HG03460 (cell line): ENCODE measurements around the gene SCN8A.
"Not testable (repeated sequence)": the region's sequence is repeated elsewhere in the genome, so short reads cannot be mapped to it uniquely, and the experiment has no call there.

Source experiments
- ATAC-seq: cut with Tn5 transposase; IDR thresholded peaks from one replicate; pipeline ENCODE4 v1.9.1; 2021; ENCODE audit not compliant: unreplicated experiment

Gene SCN8A

DNA sequence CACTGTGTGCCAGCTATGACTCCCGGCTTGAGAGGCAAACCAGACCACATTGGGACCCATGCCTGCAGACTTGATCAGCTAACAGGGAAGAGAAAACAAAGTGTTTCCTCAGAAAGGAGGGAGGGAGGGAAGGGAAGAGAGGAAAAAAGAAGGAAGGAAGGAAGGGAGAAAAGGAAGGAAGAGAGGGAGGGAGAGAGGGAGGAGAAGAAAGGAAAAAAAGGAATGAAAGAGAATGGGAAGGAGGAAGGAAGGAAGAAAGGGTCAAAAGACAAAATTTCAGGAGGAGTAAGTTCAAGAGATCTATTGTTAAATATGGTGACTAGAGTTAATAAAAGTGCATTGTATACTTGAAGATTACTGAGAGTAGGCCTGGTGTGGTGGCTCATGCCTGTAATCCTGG is 238.6 kb downstream of the SCN8A start:
- no peak for ATAC-seq

DNA sequence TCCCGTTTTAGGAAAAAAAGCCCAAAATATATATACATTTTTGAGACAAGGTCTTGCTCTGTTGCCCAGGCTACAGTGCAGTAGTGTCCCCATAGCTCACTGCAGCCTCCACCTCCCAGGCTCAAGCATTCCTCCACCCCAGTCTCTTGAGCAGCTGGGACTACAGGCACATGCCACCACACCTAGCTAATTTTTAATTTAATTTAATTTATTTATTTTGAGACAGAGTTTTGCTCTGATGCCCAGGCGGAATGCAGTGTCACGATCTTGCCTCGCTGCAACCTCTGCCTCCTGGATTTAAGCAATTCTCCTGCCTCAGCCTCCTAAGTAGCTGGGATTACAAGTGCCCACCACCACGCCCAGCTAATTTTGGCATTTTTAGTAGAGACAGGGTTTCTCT is 240.8 kb downstream of the SCN8A start:
- not testable (repeated sequence) for ATAC-seq

DNA sequence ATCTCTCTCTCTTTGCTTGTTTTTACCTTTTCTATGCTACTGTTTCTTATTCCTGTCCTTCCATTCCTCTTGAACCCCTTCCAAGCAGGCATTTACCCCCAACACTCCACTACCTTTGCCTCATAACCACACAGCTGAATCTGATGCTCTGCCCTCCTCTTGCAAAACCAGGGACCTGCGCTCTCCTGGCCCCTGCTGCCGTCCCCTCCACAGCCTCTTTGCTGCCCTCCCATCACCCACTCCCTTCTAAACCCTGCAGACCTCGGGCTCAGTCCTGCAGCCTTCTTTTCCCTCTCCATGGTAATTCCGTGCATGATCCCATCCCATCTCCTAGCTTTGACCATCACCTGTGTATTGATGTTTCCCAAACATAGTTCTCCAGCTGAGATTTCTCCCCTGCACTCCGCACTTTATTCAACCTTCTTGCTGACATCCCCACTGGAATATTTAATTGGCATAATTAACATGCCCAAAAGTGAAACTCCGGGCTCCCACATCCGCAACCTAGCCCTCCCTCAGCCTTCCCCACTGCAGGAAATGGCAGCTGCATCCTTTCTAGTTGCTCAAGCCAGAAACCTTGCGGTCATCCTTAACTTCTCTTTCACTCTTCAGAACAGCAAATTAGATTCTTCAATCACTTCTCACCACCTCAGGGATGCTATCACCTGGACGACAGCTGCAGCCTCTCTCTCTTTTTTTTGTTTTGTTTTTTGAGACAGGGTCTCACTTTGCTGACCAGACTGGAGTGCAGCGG is 241.5 kb downstream of the SCN8A start:
- no peak for ATAC-seq

DNA sequence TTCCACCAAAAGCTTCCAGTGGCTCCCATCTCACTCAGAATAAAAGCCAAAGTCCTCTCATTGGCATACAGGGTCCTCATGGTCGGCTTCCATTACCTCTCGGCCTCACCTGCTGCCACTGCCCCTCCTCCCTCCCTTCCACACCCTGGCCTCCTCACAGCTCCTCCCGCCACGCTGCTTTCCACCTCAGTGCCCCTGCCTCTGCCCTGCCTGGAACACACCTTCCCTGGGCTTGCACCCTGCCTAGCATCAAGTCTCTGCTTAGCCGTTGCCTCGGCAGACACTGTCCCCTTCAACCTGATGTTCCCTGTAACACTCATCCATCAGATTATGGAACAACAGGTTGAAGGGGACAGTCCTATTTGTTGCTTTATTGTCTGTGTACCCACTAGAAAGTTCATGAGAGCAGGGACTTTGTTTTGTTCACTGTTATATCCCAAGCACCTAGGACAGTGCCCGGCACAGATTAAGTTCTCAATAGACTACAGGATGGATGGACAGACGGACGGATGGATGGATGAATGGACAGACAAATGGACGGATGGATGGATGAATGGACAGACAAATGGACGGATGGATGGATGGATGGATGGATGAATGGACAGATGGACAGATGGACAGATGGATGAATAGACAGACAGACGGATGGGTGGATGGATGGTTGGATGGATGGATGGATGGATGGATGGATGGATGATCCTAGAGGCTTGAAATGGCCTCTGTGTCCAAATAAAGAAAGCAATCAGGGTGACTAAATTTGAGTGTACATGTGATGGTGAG is 242.6 kb downstream of the SCN8A start:
- no peak for ATAC-seq

DNA sequence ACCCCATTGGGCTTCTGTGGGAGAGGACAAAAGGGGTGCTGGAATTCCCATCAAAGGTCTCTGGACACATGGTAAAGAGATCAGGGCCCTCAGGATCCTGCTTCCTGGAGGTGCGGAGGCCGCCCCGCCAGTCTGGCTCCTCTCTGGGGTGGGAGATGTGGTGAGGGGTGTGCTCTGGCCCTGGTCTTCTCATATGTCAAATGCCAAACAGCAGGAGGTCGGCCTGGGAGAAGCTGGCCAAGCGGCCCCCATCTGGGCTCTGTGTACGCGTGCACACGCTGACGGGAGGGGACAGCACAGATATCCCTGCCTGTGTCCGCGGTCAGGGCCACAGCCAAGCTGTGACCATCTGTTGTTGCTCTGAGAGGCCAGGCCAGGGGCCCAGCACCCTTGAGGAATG is 243.4 kb downstream of the SCN8A start:
- no peak for ATAC-seq

DNA sequence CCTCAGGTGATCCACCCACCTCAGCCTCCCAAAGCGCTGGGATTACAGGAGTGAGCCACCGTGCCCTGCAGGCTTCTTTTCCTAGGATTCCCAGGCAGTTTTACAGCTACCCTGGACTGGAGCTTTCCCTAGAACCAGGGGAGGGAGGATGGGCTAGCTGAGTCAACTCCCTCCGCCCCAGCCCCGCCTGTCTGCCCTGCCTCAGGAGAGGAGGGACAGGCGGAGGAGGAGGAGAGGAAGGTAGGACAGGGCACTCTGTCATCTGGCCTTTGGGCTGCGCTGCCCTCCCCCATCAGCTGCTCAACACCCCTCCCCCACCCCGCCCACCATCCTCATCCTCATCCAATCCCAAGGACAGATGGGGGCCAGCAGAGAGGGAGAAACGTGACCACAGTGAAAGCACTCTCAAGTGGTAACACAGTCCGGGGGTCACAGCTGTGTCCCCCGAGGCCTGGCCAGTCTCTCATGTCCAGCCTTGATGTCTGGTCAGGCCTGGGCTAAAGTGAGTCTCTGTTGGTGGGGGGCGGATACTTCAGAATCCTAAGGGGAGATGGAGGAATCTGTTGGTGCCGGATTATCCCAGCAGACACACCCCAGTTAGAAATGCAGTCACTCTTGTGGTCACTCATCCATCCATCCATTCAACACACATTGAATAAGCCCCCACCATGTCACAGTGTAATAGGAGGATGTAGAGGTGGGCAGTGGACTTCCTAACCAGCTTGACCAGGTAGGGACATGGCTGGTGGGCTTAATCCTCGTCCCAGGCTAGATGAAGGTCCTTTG is 245.2 kb downstream of the SCN8A start:
- ATAC-seq, result no peak

DNA sequence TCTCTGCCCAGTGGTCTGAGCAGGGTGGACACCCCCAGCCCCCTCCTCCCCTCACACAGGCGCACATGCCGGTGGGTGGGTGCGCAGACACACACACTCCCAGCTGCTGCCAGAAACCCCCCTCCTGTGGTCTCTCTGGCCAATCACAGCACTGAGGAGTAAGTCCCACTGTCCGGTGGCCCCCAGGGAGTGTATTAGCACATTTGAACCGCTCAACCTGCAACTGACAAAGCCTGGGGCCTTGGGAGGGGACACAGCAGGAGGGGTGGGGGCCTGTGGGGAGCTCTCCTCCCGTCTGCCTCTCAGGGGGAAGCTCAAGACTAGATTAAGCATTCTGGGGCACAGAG is 245.8 kb downstream of the SCN8A start:
- ATAC-seq, result no peak

DNA sequence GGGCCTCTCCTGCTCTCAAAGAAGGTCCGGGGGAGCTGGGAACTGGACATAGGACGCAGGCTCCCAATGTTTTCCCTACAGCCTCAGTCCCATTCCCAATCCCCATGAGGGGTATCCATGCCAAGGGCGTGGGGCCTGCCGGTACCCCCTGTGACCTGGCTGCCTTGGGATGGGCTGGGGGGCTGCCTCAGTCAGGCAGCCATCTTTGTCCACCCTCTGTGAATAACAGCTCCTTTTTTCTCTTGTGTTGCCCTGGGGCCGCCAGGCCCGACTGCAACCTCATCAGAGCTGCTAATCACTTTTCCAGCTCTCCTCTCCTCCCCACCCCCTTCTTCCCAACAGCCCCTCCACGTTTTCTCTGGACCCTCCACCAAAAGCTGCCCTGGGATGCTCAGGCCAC is 246.3 kb downstream of the SCN8A start:
- no peak for ATAC-seq

DNA sequence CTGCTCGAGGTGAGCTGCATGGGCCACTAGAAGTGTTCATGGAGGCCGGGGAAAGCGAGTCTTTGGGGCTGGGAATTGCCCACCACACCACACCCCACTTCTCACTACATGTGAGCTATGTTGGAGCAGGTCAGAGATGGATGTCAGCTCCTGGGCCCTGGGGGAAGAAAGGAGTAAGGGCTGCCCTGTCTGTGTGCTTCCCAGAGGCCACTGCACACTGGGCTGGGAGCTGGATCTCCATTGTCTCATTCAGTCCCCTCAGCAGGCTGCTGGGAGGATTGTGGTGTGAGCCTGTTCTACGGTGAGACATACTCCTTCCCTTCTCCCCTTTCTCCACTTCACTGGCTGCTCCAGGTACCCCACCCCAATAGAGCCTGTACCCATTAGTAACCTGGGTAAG is 247.0 kb downstream of the SCN8A start:
- no peak for ATAC-seq

DNA sequence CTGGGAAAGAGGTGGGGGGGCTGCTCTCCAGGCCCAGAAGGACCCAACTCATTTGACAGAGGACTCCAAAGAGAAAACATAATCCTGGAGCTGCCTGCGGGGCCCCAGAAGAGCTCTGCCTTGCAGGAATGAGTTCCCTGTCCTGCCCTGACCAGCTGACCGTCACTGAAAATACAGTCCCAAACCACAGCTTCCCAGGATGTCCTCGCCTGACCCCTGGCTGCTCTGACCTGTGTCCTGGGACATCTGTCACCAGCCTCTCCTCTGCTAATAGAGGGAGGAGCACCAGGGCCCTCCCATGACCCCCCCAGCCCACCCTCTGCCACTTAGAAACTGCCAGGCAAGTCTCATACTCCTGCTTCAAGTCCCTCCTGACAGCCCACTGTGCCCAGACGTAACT is 247.7 kb downstream of the SCN8A start:
- ATAC-seq, result no peak

DNA sequence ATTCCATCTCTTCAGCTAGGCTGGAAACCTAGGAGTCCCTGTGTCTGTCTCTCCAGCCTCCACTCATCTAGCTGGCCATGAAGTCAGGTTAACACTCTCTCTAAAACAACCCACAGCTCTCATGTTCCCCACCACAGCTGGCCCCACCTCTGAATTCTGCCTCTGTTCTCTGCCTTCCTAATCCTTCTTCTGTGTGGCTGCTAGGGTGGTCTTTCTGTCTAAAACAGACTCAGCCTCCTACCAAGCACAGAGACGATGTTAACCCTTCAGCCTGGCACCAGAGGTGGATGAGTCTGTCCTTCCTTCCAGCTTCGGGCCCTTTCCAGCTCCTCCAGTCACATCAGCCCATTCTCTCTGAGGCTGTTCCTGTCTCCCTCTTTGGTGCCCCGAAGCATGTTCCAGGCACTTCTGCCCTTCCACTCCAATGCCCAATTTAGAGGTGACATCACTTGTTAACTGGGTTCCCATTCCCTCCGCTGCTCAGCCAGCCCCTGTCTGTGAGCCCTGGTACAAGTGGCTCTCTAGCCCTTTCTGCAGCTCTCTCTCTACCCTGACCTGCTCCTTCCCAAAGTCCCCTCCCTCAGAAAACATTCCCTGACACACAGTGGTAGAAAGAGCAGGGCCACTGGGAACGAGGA is 248.4 kb downstream of the SCN8A start:
- no peak for ATAC-seq

DNA sequence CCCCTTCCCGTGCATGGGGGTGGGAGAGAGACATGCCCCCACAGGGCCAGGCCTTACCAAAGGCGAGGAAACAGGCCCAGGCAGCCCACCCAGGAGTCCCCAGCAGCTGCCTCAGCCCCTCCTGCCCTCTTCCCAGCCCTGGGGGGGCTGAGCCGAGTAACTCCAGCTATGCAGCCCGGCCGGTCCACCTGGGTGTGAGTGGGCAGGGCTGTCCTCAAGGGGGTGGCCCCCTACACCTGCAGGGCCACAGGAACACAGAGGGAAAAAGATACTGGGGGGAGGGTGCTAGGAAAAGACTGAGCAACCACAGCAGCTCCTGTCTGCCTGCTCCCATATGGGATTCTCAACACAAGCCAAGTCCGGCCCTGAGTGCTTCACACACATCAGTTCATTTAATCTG is 249.9 kb downstream of the SCN8A start:
- ATAC-seq, result no peak

DNA sequence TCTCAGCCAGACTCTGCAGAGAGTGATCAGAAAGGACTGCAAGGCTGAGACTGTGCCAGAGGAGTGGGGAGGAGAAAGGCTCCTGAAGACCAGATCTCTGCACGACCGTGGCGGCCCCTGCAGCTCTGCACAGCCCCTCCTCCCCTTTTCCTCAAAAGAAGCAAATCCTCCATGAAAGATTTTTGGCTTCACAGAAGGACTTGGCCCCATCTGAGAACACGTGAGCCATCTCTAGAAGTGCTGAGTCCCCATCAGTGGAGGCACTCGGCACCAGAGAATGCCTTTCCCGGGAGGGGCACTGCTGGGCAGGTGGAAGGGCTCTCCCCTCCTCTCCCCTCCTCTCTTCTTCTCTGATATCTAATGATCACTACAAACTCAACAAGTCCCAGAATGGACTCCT is 250.7 kb downstream of the SCN8A start:
- ATAC-seq, result no peak

DNA sequence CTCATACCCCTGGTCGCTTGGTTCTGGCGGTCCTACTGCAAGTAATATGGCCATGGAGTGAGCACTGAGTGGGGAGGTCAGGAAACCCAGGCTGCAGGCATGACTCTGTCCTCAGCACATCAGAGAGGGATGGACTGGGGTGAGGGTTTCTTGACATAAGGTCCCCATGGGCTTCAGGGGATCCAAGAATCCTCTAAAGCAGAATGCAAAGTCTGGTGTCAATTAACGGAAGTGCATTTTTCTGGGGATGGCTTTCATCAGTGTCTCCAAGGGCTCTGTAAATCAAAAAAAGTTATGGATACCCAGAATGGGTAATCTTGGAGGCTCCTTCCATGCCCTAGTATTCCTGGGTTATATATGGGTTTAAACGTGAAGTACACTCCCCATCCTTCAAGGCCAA is 253.8 kb downstream of the SCN8A start:
- ATAC-seq, result no peak

DNA sequence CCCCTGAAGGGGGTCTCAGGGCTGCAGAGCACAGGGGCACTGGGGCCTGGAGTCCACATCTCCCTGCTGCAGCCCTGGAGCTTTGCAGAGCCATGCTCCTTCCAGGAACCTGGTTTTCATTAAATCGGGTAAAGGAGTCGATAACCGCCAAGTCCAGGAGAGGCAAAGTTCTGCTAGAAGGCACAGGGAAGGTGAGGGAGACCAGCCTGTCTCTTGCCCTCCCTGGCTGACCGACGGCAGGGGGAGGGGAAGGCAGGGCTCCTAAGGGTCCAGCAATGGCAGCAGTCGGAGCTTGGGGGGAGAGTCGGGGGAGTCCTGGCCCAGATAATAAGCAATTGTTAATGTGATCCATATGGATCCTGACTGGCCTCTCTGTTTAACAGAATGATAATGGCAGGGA is 254.4 kb downstream of the SCN8A start:
- ATAC-seq, result no peak

DNA sequence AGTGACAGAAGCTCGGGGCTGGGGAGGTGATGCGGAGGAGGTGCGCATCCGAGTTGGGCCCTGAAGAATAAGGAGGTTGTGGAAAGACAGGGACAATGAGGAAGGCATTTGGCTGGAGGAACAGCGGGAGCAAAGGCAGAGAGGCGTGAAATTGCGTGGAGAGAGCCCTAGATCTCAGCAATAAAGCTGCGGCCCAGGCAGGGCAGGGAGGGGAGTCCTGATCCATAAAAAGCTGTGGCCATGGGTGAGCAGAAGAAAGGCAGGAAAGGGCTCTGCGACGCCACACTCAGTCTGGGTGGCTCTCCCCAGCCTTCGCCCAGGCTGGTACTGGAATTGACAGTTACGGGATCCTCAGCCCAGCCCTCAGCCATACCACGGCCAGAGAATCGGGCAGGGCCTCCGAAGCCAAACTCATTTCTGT is 255.2 kb downstream of the SCN8A start:
- no peak for ATAC-seq

DNA sequence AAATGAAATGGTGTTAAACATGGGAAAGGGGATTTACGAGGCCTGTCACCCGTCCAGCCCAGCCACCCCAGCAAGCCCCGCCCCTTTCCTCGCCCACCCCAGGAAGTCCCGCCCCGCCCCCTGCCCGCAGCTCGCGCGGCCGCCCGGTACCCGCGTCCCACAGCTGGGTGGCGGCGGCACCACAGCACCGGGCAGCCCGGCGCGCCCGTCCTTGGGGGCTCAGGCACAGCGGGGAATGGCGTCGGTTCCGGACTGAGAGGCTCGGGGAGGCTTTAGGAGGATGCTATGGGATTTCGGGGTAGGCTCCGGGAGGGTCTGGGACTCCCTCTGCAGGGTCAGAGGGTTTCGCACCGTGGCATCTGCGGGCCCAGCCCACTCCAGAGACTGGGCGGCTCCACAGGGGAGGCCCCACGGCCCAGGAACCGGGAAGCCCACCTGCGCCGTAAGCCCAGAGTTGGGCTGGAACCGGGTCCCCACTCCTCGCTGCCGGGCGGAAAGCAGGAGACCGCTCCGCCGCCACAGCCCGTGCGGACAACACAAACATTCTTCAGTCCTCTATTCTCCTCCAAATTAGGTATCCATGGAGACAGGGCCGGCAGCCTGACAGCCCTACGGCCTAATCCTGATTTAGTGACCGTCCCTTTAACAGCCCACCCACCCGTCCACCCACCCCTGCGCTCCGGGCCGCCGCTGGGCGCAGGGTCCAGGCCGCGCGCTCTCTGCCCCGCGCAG is 256.0 kb downstream of the SCN8A start:
- ATAC-seq, result no peak

DNA sequence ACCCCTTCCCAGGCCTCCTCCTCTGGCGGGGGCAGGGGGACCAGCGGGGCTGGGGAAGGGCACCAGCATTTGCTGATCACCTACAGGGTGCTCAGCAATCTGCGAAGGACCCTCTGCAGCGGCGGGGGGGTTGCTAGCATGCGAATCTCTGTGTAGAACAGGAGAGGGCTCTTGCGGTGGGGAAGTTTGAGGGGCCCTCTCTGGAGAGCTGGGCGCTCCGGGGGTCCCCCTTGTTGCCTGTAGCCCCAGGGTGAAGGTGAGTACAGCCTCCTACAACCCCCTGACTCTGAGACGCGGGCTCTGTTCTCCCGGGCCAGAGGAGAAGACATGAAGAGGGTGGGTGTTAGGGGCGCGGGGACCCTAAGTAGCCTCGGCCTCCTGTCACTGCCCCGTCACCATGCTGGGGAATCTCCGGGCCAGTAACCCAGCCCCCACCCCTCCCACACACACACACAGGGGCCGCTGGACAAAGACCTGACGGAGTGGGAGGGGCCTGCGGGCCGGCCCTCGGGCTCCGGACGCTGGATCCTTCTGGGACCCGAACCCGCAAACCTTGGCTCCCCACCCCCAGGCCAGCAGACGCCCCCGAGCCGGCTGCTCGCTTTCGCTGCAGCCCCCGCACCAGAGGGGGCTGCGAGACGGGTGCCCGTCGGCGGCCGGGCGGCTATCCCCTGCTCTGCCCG is 256.8 kb downstream of the SCN8A start:
- no peak for ATAC-seq

DNA sequence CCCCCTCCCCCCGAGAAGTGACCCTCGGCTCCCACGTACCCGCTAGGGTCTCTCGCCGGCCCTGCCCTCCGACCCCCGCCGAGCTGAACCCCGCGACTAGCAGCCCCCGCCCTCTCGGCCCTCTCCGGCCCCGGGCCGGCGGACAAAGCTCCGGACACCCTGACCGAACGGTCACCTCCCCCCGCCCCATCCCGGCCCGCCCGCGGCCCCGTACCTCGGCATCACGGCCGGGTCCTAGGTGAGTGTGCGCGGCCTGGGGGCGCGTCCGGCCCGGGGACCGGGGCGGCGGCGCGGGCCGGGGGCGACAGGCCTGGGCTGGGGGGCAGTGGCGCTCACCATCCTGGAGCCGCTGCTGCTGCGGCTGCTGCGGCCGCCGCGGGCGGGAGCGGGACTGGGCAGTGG is 257.3 kb downstream of the SCN8A start, which contains the start of gene FIGNL2:
TSS of gene FIGNL2 (minus strand) at position 393 of the 402 bp plus-strand sequence. CDS start 26,305 bp downstream, outside the sequence.
- ATAC-seq, result no peak
